Coronary artery (tissue), 2 donors: ENCODE data around the gene STARD7.
"Not testable (repeated sequence)": the region's sequence is repeated elsewhere in the genome, so short reads cannot be mapped to it uniquely, and the experiment has no call there.

Experiments
- DNase-seq: peaks from one replicate; pipeline ENCODE4 v3.0.0-alpha.2; 2017; ENCODE audit warnings: low spot score
- H3K27ac ChIP-seq, 2 donors: fragments of 200-600 bp; sonication (generic); one replicate each; pipeline ENCODE4 v1.5.1; 2016 to 2019
- H3K4me3 ChIP-seq: fragments of 200-600 bp; sonication (generic); 2 replicates; pipeline ENCODE4 v1.5.1; 2016; ENCODE audit warnings: mild to moderate bottlenecking, moderate library complexity
- TF ChIP-seq, protein P1 (sequence below): fragments of 200-600 bp; sonication (generic); IDR thresholded peaks from one replicate; pipeline ENCODE4 v1.5.1; 2019; ENCODE audit warnings: antibody characterized with exemption

STARD7 gene

DNA sequence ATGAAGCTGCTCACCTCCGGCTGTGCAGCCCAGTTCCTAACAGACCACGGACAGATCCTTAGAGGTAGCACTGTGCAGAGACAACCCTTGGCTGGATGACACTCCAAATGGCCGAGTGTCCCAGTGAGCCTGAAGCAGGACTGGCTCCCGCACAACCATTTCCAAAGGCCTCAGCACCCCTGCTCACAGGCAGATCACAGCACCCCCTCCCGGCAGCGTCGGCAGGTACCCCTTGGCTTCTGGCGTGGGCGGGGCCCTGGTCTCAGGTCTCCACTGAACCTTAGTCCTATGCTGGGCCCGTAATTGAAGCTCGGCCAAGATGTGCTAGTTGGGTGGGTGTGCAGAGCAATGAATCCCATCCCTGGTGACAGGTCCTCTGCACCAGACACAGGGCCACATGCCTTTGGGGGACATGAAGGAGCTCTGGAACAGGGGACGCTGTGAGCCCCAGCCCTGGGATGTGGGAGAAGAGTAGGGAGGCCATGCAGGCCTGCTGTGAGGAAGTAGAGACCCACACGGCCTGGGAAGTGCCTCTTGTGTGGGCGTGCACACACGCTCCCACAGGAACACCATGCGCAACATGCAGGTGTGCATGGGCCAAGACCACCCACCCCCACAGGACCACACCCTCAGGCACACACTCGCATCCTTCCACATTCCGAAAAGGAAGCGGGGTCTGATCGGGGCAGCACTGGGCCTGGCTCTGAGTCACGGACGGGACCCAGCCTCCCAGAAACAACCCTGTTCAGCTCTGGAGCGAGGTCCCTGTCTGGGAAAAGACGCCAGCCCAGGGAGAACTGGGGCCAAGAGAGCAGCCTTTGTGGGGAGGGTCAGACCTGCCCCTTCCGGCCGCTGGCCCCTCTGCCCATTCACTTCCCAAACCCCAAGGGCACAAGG, 66.2 kb downstream of the STARD7 start:
- TF ChIP-seq, protein P1, sequence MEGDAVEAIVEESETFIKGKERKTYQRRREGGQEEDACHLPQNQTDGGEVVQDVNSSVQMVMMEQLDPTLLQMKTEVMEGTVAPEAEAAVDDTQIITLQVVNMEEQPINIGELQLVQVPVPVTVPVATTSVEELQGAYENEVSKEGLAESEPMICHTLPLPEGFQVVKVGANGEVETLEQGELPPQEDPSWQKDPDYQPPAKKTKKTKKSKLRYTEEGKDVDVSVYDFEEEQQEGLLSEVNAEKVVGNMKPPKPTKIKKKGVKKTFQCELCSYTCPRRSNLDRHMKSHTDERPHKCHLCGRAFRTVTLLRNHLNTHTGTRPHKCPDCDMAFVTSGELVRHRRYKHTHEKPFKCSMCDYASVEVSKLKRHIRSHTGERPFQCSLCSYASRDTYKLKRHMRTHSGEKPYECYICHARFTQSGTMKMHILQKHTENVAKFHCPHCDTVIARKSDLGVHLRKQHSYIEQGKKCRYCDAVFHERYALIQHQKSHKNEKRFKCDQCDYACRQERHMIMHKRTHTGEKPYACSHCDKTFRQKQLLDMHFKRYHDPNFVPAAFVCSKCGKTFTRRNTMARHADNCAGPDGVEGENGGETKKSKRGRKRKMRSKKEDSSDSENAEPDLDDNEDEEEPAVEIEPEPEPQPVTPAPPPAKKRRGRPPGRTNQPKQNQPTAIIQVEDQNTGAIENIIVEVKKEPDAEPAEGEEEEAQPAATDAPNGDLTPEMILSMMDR: no peak
- Histone ChIP-seq H3K4me3 (no peak overlapping the region), H3K27ac (no peak overlapping the region)
- DNase-seq: no peak

DNA sequence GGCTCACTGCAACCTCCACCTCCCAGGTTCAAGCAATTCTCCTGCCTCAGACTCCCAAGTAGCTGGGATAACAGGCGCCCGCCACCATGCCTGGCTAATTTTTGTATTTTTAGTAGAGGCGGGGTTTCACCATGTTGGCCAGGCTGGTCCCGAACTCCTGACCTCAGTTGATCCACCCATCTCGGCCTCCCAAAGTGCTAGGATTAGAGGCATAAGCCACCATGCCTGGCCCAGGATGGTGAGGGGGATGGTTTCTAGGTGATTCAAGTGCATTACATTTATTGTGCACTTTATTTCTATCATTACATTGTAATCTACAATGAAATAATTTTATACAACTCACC, 67.0 kb downstream of the STARD7 start:
- DNase-seq: not testable (repeated sequence)

DNA sequence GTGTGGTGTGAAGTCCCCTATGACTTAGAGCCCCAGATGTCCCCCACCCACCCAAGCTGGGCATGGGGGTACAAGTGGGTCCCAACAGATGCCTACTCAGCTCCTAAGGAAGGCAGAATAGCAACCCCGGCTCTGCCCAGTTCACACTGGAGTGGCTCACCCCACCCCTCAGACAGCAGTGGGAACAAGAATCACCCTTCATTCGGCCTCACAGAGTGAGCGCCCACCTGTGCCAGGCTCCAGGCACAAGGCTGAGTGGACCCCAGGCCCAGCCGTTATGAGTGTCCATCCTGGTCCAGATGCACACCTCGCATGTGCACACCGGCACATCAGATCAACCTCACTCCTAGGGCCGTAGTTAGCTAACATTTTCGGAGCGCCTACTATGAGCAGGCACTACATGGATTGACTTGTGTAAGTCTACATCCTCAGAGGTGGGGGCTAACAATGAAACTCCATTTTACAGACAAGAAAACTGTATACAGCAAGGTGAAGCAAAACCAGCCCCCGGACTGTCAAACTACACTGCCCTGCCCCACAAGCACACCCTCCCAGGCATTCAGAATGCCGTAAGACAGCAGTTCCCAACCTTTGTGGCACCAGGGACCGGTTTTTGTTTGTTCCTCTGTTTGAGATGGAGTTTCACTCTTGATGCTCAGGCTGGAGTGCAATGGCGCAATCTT, 67.5 kb downstream of the STARD7 start:
- H3K27ac ChIP-seq: no peak overlapping the region
- DNase-seq: no peak
- no peak overlapping the region for H3K4me3 ChIP-seq
- TF ChIP-seq, protein P1: no peak

More for the DNA sequence above, 67.0 kb downstream of the STARD7 start:
- H3K4me3 ChIP-seq, H3K27ac ChIP-seq: not testable (repeated sequence)

DNA sequence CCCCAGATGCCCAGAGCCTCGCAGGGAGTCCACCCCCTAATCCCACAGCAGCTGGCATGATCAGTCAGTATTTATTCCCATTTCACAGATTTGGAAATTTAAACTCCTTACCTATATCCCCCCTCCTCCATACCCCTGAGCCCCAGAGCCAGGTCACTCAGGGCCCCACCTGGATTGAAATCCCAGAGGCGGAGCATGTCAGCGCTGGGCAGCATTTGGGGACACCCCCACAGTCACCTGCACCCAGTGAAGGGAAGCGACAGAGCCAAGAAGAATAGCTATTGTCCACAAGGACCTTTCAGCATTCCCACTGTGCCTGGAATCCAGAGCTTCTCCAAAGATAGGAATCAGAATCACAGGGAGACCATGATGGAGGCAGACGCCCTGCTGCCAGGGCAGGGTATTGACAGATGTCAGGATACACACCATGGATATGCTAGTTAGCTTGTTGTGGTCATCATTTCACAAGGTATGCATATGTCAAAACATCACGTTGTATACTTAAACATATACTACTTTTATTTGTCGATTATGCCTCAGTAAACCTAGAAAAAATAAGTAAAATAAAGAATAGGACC, 69.4 kb downstream of the STARD7 start:
- no peak for DNase-seq
- TF ChIP-seq, protein P1: no peak
- Histone ChIP-seq H3K4me3 (no peak overlapping the region), H3K27ac (no peak overlapping the region)

DNA sequence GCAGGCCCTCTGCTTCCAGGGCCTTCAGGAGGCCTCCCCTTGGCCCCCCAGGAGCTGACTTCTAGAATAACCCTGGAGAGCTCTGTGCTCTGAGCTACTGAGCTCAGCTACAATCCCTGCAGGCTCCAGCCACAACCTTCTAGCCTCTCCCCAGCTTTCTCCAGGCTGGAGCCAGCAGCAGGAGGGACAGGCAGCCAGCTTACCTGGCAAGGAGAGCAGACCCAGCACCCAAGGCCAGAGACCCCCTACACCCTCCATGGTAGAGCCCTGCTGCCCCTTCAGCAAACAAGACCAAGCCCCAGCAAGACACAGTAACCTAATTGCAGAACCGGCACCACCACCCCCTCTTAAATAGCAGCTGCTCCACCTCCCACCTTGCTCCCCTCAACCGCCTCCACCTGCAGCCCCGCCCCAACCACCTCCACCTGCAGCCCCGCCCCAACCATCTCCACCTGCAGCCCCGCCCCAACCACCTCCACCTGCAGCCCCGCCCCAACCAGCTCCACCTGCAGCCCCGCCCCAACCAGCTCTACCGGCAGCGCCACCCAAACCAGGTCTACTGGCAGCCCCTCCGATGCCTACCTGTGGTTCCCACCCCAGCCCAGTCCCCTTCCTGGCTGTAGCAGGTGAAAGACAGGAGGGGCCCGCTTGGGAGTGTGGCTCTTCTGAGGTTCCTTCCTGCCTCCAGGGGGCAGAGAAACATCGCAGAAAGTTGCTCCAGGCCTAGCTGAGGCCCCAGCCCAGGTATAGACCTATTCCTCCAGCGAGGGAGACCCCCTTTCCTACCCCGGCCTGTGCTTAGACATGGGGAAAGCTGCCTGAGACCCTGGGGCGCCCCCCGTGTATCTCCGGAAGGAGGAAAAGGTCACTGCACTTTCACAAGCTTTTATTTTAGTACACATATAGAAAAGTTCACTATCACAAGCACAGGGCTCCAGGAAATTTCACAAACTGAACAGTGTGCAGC, 70.2 kb downstream of the STARD7 start, which contains the start of gene ASTL:
TSS of gene ASTL (minus strand) at position 324 of the 967 bp plus-strand sequence. CDS start at position 258, 66 bp downstream.
- TF ChIP-seq, protein P1: no peak
- Histone ChIP-seq H3K27ac (no peak within 1 kb of the TSS), H3K4me3 (no peak within 1 kb of the TSS)
- no peak for DNase-seq

DNA sequence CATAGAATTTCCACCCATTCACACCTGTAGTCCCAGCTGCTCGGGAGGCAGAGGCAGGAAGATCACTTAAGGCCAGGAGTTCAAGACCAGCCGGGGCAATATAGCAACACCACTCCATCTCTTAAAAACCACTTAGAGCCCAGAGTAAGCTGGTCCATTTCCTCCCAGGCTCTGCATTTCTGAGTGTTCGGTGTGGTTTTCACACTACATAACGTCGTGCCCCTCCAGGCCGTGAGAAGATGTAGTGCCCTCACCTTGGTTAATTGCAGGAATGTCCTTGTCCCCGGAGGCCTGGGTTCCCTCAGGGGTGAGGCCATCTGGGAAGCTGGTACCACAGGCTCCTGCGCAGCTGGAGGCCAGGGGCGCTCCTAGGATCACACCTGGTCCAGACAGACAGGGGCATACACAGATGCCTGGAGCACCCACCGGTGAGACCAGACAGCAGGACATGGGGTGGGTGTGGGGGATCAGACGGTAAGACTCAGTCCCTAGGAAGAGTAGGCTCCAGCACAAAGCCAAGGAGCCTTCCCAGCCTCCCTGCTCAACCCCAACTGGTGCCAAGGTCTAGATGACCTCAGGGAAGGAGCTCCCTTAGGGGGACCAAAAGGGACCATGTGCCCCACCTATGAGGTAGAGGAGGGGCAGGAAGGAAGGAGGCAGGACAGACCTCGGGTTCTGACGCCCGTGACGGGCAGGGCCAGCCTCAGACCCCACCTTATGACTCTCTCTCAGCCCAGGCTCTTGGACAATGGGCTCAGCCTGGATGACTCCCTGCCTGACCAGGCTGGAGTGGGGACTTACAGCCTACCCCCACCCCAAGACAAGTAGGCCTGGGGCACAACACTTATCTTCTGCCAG, 71.1 kb downstream of the STARD7 start:
- no peak for DNase-seq
- TF ChIP-seq, protein P1: no peak
- Histone ChIP-seq H3K27ac (no peak overlapping the region), H3K4me3 (no peak overlapping the region)
